IPS-18a (cell line): Measurements from ENCODE around the gene CD2.

Experiments used
- H3K27ac ChIP-seq: one replicate; pipeline ENCODE4 v1.5.1; 2013; ENCODE audit warnings: low read length
- H3K27me3 ChIP-seq: one replicate; pipeline ENCODE4 v1.6.1; 2013; ENCODE audit warnings: mild to moderate bottlenecking, low read length; ENCODE audit not compliant: control insufficient read depth, insufficient read depth
- H3K36me3 ChIP-seq: one replicate; pipeline ENCODE4 v1.6.1; 2013; ENCODE audit warnings: low read depth, low read length; ENCODE audit not compliant: control insufficient read depth
- H3K4me1 ChIP-seq: one replicate; pipeline ENCODE4 v1.6.1; 2013; ENCODE audit warnings: low read depth, low read length; ENCODE audit not compliant: control insufficient read depth
- H3K4me3 ChIP-seq: one replicate; pipeline ENCODE4 v1.5.1; 2013; ENCODE audit warnings: low read length
- H3K9ac ChIP-seq: one replicate; pipeline ENCODE4 v1.6.1; 2013; ENCODE audit warnings: mild to moderate bottlenecking, low read length, moderate library complexity
- H3K9me3 ChIP-seq: one replicate; pipeline ENCODE4 v1.6.1; 2013; ENCODE audit warnings: low read depth, low read length; ENCODE audit not compliant: control insufficient read depth

CD2 gene

GRCh38 chr1:116793357-116793935, 39.2 kb downstream of the CD2 start:
- H3K9ac ChIP-seq: no peak overlapping the region
- H3K9me3 ChIP-seq: no peaks in the 10 kb centered on the region
- no peaks in the 10 kb centered on the region for H3K27me3 ChIP-seq
- H3K27ac ChIP-seq: no peak overlapping the region
- no peaks in the 10 kb centered on the region for H3K36me3 ChIP-seq
- H3K4me3 ChIP-seq: no peak overlapping the region
- H3K4me1 ChIP-seq: peaks cover 5% of the 10 kb centered on the region

DNA sequence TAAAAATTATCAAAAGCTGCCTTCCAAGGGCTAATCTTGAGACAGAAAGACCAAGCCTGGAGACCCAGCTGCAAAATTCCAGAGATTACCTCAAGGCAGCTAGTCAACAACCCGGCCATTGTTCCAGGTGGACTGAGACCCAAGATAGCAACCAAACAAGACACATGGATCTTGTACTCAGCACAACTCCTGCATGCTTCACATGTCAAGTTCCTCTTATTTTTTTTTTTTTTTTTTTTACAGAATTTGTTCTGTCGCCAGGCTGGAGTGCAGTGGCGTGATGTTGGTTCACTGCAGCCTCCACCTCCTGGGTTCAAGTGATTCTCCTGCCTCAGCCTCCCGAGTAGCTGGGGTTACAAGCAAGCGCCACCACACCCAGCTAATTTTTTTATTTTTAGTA, 40.1 kb downstream of the CD2 start:
- Histone ChIP-seq H3K4me3 (no peak overlapping the region), H3K9me3 (no peaks in the 10 kb centered on the region), H3K27ac (no peak overlapping the region), H3K4me1 (peaks cover 5% of the 10 kb centered on the region), H3K9ac (no peak overlapping the region), H3K27me3 (no peaks in the 10 kb centered on the region), H3K36me3 (no peaks in the 10 kb centered on the region)

DNA sequence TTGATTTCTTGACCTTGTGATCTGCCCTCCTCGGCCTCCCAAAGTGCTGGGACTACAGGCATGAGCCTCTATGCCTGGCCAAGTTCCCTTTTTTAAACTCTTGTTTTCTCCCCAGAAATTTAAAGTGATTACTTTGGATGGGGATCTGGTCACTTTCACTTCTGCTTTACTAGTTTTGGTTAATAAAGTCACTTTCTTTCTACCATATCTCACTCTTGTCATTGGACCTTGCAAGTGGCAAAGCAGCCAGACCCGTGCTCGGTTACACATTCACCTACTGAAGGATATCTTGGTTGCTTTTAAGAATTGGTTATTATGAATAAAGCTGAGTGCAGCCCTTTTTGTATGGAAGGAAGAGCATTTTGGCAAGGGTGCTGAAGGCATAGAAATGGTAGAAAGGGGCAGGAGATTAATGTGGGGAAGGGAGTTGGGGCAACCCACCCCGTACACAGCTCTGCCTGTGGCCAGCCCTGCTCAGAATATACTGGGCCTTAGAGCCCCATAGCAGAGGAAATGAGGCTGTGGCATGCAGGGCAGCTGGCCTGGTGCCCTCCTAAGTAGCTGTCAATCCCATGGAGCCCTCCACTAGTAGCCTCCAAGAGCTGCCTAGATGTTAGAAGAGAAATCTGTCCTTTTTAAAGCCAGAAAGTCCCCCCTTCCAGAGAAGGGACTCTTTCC, 40.7 kb downstream of the CD2 start:
- Histone ChIP-seq H3K9ac (no peak overlapping the region), H3K9me3 (no peaks in the 10 kb centered on the region), H3K27ac (no peak overlapping the region), H3K4me3 (no peak overlapping the region), H3K36me3 (no peaks in the 10 kb centered on the region), H3K4me1 (peaks cover 5% of the 10 kb centered on the region), H3K27me3 (no peaks in the 10 kb centered on the region)

GRCh38 chr1:116795482-116795829, 41.2 kb downstream of the CD2 start:
- no peaks in the 10 kb centered on the region for H3K36me3 ChIP-seq
- H3K27me3 ChIP-seq: no peaks in the 10 kb centered on the region
- no peak overlapping the region for H3K4me3 ChIP-seq
- no peaks in the 10 kb centered on the region for H3K9me3 ChIP-seq
- no peak overlapping the region for H3K9ac ChIP-seq
- H3K27ac ChIP-seq: no peak overlapping the region
- H3K4me1 ChIP-seq: peaks cover 5% of the 10 kb centered on the region

DNA sequence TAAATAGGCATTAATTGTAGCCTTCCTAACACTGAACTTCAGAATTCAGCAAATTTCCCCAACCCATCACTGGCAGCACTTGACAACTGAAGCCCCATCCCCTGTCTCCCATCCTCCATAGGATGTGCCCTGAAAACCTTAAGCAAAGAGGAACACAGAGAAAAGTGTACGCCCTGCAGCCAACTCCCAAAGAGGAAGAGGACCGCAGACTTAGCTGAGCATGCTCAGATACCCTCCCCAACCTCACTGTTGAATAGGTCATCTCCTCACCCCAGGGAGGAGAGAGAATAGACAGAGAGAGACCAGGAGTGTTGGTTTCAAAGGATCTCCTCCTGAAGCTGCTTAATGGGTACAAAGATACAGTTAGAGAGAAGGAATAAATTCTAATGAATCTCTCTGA, 50.5 kb downstream of the CD2 start:
- no peaks in the 10 kb centered on the region for H3K27me3 ChIP-seq
- no peak overlapping the region for H3K27ac ChIP-seq
- H3K9ac ChIP-seq: no peak overlapping the region
- no peak overlapping the region for H3K4me3 ChIP-seq
- H3K9me3 ChIP-seq: no peaks in the 10 kb centered on the region
- H3K36me3 ChIP-seq: no peaks in the 10 kb centered on the region
- H3K4me1 ChIP-seq: peaks cover 5% of the 10 kb centered on the region

DNA sequence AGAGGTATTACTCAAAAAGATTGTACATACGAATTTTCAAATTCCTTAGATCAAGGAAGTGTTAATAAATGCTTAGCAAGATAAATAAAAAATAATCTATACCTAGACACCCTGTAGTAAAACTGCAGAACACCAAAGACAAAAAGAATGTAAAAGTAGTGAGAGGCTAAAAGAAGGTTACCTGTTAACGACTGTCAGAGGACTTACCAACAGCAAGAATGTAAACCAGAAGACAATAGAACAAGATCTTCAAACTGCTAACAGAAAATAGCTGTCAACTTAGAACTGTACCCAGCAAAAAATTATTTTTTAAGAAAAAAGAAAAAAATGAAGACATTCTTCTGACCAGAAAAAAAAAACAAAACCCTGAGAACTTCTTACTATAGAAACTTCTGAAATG, 51.2 kb downstream of the CD2 start:
- H3K36me3 ChIP-seq: no peaks in the 10 kb centered on the region
- no peak overlapping the region for H3K27ac ChIP-seq
- H3K4me1 ChIP-seq: peaks cover 5% of the 10 kb centered on the region

DNA sequence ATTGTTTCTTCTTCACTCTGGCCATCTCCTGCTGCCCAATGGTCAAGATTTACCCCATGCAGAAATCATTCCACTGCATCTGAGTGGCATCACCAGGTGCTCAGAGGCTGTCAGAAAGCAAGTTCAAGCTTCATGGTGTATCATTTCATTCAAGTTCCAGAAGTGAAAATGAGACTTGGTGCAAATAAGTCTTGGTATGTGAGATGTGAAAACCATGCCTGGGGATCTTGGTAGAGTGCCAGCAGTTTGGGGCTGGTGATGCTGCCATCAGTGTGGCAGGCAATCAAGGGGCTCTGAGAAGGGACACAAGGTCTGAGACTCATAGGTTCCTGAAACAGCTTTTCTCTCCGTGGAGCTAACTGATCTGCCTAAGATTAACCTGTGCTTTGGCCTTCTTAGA, 52.0 kb downstream of the CD2 start:
- Histone ChIP-seq H3K36me3 (no peaks in the 10 kb centered on the region), H3K9me3 (no peaks in the 10 kb centered on the region), H3K27ac (no peak overlapping the region), H3K9ac (no peak overlapping the region), H3K4me3 (no peak overlapping the region), H3K4me1 (peaks cover 5% of the 10 kb centered on the region), H3K27me3 (no peaks in the 10 kb centered on the region)

More for the DNA sequence above, 51.2 kb downstream of the CD2 start:
- no peak overlapping the region for H3K4me3 ChIP-seq
- no peak overlapping the region for H3K9ac ChIP-seq
- H3K9me3 ChIP-seq: no peaks in the 10 kb centered on the region
- H3K27me3 ChIP-seq: no peaks in the 10 kb centered on the region

DNA sequence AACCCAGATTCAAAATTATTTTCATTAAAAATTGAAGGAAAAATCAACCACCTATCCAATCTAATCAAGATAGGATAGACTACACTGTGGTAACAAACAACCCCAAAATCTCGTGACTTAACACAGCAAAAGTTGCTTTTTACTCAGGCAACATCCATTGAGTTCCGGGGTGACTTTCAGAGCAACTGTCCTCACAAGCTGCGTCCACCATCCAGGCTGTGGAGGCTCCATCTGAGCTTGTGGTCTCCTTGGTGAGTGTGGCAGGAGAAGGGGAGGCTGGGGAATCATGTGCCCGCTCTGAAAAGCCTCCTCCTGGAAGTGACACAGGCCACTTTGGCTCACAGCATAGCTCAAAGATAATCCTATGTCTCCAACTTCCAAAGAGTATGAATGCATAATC, 52.4 kb downstream of the CD2 start:
- no peak overlapping the region for H3K27ac ChIP-seq
- peaks cover 5% of the 10 kb centered on the region for H3K4me1 ChIP-seq
- no peak overlapping the region for H3K4me3 ChIP-seq
- no peak overlapping the region for H3K9ac ChIP-seq
- H3K27me3 ChIP-seq: no peaks in the 10 kb centered on the region
- no peaks in the 10 kb centered on the region for H3K9me3 ChIP-seq
- H3K36me3 ChIP-seq: no peaks in the 10 kb centered on the region

- Histone ChIP-seq H3K36me3 (no peaks in the 10 kb centered on the region), H3K4me1 (peaks cover 5% of the 10 kb centered on the region), H3K4me3 (no peak overlapping the region), H3K27me3 (no peaks in the 10 kb centered on the region), H3K9ac (no peak overlapping the region), H3K27ac (no peak overlapping the region), H3K9me3 (no peaks in the 10 kb centered on the region)
Measured at GRCh38 chr1:116807394-116808199, 53.4 kb downstream of the CD2 start.

- Histone ChIP-seq H3K27me3 (no peaks in the 10 kb centered on the region), H3K4me1 (peaks cover 5% of the 10 kb centered on the region), H3K9me3 (no peaks in the 10 kb centered on the region), H3K36me3 (no peaks in the 10 kb centered on the region), H3K27ac (no peak overlapping the region), H3K4me3 (no peak overlapping the region), H3K9ac (no peak overlapping the region)
Measured at GRCh38 chr1:116808200-116808847, 54.1 kb downstream of the CD2 start.

DNA sequence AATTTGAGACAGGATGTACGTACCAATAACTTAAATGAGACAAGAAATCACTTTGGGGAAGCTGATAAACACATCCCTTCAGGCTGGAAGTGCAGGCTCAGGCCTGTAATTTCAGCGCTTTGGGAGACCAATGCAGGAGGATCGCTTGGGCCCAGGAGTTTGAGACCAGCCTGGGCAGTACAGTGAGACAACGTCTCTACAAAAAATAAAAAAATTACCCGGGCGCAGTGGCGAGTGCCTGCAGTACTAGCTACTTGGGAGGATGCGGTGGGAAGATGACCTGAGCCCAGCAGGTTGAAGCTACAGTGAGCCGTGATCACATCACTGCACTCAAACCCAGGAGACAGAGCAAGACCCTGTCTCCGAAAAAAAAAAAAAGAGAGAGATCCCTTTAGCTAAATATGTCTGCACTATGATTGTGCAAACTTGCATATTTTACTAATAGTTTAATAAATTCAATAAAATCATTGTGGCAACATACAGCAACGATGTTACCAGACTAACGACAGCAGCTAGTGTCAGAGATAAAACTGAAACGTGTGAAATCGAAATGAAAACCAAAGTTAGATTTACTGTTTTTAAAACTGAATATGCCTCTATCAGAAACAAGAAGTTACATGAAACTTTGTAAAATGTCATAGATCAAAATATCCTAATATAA, 54.7 kb downstream of the CD2 start:
- Histone ChIP-seq H3K27me3 (no peaks in the 10 kb centered on the region), H3K27ac (no peak overlapping the region), H3K9me3 (no peaks in the 10 kb centered on the region), H3K4me1 (peaks cover 5% of the 10 kb centered on the region), H3K9ac (no peak overlapping the region), H3K4me3 (no peak overlapping the region), H3K36me3 (no peaks in the 10 kb centered on the region)
